Subcutaneous abdominal adipose tissue (tissue), 5 donors: ENCODE results near the gene POFUT2.

Experiments
- H3K27ac ChIP-seq: one replicate; pipeline ENCODE4 v1.7.0; 2013; ENCODE audit warnings: low read depth, mild to moderate bottlenecking, inconsistent platforms, low read length, moderate library complexity
- H3K27me3 ChIP-seq, 5 donors: one replicate each; pipeline ENCODE4 v1.7.0; 2013; ENCODE audit warnings: low read length in 5 of 5, inconsistent platforms in 1 of 5; ENCODE audit not compliant: control insufficient read depth in 5 of 5, insufficient read depth in 4 of 5
- H3K36me3 ChIP-seq, 5 donors: one replicate each; pipeline ENCODE4 v1.7.0; 2013; ENCODE audit warnings: low read length in 5 of 5; ENCODE audit not compliant: control insufficient read depth in 5 of 5, insufficient read depth in 5 of 5
- H3K4me1 ChIP-seq, 5 donors: one replicate each; pipeline ENCODE4 v1.7.0; 2013; ENCODE audit warnings: low read length in 5 of 5, mild to moderate bottlenecking in 3 of 5, moderate library complexity in 1 of 5; ENCODE audit not compliant: control insufficient read depth in 5 of 5, insufficient read depth in 5 of 5
- H3K4me3 ChIP-seq, 5 donors: one replicate each; pipeline ENCODE4 v1.7.0; 2013; ENCODE audit warnings: low read length in 5 of 5, low read depth in 1 of 5
- H3K9ac ChIP-seq, 5 donors: one replicate each; pipeline ENCODE4 v1.7.0; 2013; ENCODE audit warnings: low read length in 5 of 5, mild to moderate bottlenecking in 4 of 5, moderate library complexity in 3 of 5
- H3K9me3 ChIP-seq, 5 donors: one replicate each; pipeline ENCODE4 v1.7.0; 2013; ENCODE audit warnings: low read length in 5 of 5; ENCODE audit not compliant: control insufficient read depth in 5 of 5
- donor health status: healthy.
- donor health status: healthy.
- donor health status: healthy.
- donor health status: healthy.
- donor health status: healthy.

The POFUT2 gene

GRCh38 chr21:45276596-45276995, 11.1 kb downstream of the POFUT2 start:
- Histone ChIP-seq H3K36me3 (peaks cover 32 to 79% (median 70%) of the 10 kb centered on the region in 5 donors), H3K27me3 (no peaks in the 10 kb centered on the region), H3K9ac (no peak overlapping the region), H3K9me3 (no peaks in the 10 kb centered on the region), H3K27ac (no peak overlapping the region), H3K4me3 (no peak overlapping the region), H3K4me1 (no peaks in the 10 kb centered on the region)

DNA sequence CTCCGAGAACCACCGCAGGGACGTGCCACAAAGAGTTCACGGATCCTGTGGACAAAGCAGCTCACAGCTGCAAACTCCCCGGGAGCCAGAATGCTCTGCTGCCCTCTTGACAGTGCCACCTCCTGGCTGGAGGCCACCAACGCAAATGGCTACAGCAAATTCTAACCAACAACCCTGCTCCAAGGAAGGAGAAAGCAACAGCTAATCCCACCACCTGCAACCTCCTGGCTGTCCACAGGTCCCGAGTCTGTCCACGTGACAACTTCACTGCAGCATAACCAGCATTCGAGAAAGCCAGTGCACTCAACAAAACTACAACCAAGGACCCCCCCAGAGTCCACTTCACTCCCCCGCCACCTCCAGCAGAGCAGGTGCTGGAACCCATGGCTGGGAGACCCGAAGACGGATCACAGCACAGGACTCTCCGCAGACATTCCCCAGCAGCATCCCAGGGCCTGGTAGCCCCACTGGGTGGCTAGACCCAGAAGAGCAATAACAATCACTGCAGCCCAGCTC, 17.3 kb downstream of the POFUT2 start:
- H3K9ac ChIP-seq = peak overlapping the region in 1 of 5 donors; percentile 48
- H3K27ac ChIP-seq = no peak overlapping the region
- peaks cover 40 to 71% (median 62%) of the 10 kb centered on the region in 5 donors for H3K36me3 ChIP-seq
- no peaks in the 10 kb centered on the region for H3K27me3 ChIP-seq
- no peak overlapping the region for H3K4me3 ChIP-seq
- peaks cover 0 to 4% (median 0%) of the 10 kb centered on the region in 5 donors for H3K4me1 ChIP-seq
- H3K9me3 ChIP-seq = no peaks in the 10 kb centered on the region

- Histone ChIP-seq H3K27me3 (no peaks in the 10 kb centered on the region), H3K36me3 (peaks cover 35 to 71% (median 62%) of the 10 kb centered on the region in 5 donors), H3K4me3 (no peak overlapping the region), H3K27ac (no peak overlapping the region), H3K4me1 (peaks cover 0 to 4% (median 0%) of the 10 kb centered on the region in 5 donors), H3K9me3 (no peaks in the 10 kb centered on the region), H3K9ac (peak overlapping the region in 1 of 5 donors; percentile 48)
Observed at GRCh38 chr21:45269861-45270260, 17.8 kb downstream of the POFUT2 start.

GRCh38 chr21:45267390-45267760, 20.3 kb downstream of the POFUT2 start:
- H3K9ac ChIP-seq = no peak overlapping the region
- H3K36me3 ChIP-seq = peaks cover 14 to 79% (median 70%) of the 10 kb centered on the region in 5 donors
- H3K4me3 ChIP-seq = no peak overlapping the region
- no peaks in the 10 kb centered on the region for H3K27me3 ChIP-seq
- peaks cover 0 to 4% (median 0%) of the 10 kb centered on the region in 5 donors for H3K4me1 ChIP-seq
- H3K9me3 ChIP-seq = no peaks in the 10 kb centered on the region
- H3K27ac ChIP-seq = no peak overlapping the region

DNA sequence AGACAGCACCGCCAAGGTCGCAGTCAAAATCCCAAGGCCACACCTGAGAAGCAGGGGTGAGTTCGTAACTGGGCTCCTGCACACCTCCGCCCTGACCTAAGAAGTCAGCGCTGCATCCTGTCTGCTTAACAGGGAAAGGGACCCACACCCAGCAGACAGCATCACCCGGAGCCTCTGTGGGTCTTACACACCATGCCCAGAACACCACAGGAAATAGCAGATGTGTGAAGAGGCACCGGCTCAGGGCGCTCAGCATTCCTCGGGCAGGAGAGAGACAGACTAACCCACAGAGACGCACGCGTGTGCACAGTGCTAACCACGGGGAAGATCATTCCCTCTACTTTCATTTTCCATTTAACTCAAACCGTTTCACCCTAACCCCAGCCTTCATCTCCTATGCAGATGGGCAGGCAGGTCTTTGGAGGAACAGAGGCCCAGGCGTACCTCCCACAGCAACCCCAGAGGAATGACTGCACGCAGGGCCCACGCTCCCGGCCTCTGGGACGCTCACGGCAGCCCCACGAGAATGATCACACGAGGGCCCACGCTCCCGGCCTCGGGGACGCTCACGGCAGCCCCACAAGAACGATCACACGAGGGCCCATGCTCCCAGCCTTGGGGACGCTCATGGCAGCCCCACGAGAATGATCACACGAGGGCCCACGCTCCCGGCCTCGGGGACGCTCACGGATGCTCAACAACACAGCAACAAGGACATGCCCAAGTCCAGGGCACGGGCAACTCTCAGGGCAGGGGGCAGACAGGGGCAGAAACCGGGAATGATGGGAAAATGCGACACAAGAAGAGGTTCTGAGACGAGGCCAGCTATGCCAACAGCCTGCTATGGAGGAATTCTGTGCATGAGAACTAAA, 20.9 kb downstream of the POFUT2 start:
- H3K9me3 ChIP-seq = no peaks in the 10 kb centered on the region
- no peaks in the 10 kb centered on the region for H3K27me3 ChIP-seq
- H3K36me3 ChIP-seq = peaks cover 11 to 76% (median 69%) of the 10 kb centered on the region in 5 donors
- H3K27ac ChIP-seq = no peak overlapping the region
- H3K4me3 ChIP-seq = no peak overlapping the region
- peaks cover 0 to 4% (median 0%) of the 10 kb centered on the region in 5 donors for H3K4me1 ChIP-seq
- H3K9ac ChIP-seq = no peak overlapping the region

- Histone ChIP-seq H3K9ac (no peak overlapping the region), H3K9me3 (no peaks in the 10 kb centered on the region), H3K36me3 (peaks cover 2 to 69% (median 62%) of the 10 kb centered on the region in 5 donors), H3K4me3 (no peak overlapping the region), H3K27ac (no peak overlapping the region), H3K27me3 (no peaks in the 10 kb centered on the region), H3K4me1 (peaks cover 0 to 4% (median 0%) of the 10 kb centered on the region in 5 donors)
Observed at GRCh38 chr21:45265721-45266517, 21.8 kb downstream of the POFUT2 start.

- H3K9ac ChIP-seq = no peak overlapping the region
- H3K27ac ChIP-seq = no peak overlapping the region
- H3K36me3 ChIP-seq = peaks cover 0 to 60% (median 54%) of the 10 kb centered on the region in 5 donors
- no peaks in the 10 kb centered on the region for H3K27me3 ChIP-seq
- no peaks in the 10 kb centered on the region for H3K9me3 ChIP-seq
- H3K4me3 ChIP-seq = no peak overlapping the region
- peaks cover 0 to 4% (median 0%) of the 10 kb centered on the region in 5 donors for H3K4me1 ChIP-seq
Observed at GRCh38 chr21:45264912-45265515, 22.7 kb downstream of the POFUT2 start.

DNA sequence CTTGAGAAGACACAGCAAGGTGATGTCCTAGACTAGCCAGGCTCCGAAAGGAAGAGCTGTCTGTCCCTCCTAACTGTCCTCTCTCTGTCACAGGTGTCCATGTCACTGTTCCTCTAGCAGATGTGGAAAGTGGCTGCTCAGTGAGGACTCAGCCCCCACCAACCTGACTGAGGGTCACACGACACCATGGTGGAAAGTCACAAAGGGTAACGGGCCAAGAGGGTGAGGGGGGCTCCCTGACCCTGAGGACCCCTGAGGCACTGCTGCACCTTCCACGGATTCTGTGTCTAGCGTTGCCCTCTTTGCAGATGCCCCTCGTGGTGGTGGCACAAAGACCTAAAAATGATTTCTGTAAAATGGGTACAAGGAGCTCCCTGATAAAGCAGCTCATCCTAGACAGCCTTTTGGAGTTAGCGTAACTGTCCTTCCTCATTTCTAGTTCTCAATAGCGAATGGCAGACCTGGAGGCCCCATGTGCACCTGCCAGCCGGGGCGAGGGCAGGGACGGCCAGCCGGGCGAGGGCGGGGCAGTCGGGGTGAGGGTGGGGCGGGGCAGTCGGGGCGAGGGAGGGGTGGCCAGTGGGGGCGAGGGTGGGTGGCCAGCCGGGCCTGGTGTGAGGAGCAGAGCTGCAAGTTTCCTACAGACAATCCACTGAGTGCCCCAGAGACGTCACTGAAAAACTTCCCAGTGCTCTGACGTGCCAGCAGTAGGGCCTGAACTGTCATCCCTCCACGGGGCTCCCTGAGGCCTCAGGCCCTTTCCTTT, 23.4 kb downstream of the POFUT2 start:
- H3K27me3 ChIP-seq = no peaks in the 10 kb centered on the region
- H3K9ac ChIP-seq = no peak overlapping the region
- H3K27ac ChIP-seq = no peak overlapping the region
- no peak overlapping the region for H3K4me3 ChIP-seq
- peaks cover 0 to 4% (median 0%) of the 10 kb centered on the region in 5 donors for H3K4me1 ChIP-seq
- H3K9me3 ChIP-seq = no peaks in the 10 kb centered on the region
- H3K36me3 ChIP-seq = peaks cover 0 to 54% (median 47%) of the 10 kb centered on the region in 5 donors

DNA sequence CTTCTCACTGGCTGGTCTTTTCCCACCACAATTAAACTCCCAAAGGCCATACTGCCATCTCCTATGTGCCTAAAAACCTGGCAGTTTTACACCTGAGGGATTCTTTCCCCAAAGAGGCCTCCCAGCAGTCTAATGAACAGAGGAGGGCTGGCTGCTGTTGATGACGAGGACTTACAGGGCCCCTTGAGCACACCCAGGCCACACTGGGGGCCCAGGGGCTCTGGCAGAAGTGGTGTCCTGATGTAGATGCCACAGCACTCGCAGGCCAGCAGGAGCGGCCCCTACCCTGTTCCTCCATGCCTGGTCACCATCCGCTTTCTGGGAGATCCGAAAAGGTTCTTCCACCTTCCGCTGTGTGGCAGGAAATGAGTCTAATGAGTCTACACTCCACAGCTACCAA, 24.2 kb downstream of the POFUT2 start:
- Histone ChIP-seq H3K27ac (no peak overlapping the region), H3K4me3 (no peak overlapping the region), H3K4me1 (peaks cover 0 to 4% (median 0%) of the 10 kb centered on the region in 5 donors), H3K27me3 (peaks cover 0 to under 1% (median 0%) of the 10 kb centered on the region in 5 donors), H3K36me3 (peaks cover 0 to 54% (median 47%) of the 10 kb centered on the region in 5 donors), H3K9me3 (no peaks in the 10 kb centered on the region), H3K9ac (no peak overlapping the region)
